ENCODE data around the gene TMTC2.
"Not testable (repeated sequence)": the region's sequence is repeated elsewhere in the genome, so short reads cannot be mapped to it uniquely, and the experiment has no call there.

The TMTC2 gene

DNA sequence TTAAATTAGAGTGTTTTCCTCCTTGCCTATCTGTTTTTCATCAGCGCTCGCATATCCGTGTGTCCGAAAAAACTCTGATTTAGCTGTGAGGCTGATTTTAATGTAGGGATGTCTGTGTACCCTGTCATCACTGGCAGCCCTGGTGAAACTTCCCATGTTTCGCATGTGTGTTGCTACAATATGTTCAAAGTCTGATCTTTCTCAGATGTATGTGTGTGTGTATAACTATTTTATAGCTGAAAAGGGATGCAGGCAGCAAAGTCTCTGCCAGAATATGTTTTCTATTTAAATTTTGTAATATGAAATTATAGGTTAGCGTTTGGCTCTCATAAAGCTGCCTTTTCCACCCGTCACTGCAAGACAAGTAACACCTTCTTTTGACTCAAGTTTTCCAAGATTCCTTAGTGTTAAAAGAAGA lies 154.8 kb downstream of the TMTC2 start:
- DNase-seq (ENCODE audit: low read depth), result no peak

- DNase-seq (ENCODE audit: low read depth), result no peak
Measured at GRCh38 chr12:82842480-82842879, 155.8 kb downstream of the TMTC2 start.

- not testable (repeated sequence) for DNase-seq (ENCODE audit: low read depth)
Measured at GRCh38 chr12:82845076-82845475, 158.4 kb downstream of the TMTC2 start.

GRCh38 chr12:82848845-82849244 lies 162.1 kb downstream of the TMTC2 start:
- no peak for DNase-seq (ENCODE audit: low read depth)

DNA sequence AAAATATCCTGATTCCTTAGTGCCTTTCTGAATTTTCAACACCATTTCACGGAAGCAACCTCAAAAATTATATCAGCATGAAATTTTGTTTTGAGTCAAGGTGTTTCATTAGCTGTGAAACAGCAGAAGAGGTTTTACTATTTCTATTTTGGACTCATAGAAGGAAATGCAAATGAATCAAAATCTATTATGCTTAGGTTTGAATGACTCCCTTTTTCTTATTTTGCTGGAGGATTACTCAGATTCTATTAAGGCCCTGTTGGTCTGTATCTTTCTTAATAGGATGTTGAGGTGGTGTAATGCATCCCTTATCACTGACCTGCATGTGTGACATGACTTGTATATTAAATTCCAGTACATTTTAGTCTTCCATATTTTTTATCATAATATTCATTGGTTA lies 165.8 kb downstream of the TMTC2 start:
- DNase-seq (ENCODE audit: low read depth), result no peak

DNA sequence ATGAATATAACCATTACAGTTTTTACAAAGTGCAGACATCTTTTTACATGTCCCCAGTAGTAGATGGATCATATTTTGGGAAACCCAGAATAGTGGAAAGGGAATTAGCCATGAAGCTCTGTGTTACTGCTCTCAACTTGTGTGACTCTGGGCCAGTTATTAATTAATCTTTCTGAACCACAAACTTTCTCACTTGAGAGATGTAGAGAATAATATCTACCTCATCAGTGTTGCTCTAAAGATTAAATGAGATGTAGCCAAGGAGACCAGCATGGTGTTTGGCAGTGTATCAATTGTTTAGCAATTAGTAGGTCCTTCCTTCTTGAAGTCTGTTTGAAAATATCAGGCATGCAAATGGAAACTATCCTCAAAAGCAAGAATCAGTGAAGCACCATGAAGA lies 169.2 kb downstream of the TMTC2 start:
- DNase-seq (ENCODE audit: low read depth), result no peak

GRCh38 chr12:82857276-82857675 lies 170.6 kb downstream of the TMTC2 start:
- no peak for DNase-seq (ENCODE audit: low read depth)

DNA sequence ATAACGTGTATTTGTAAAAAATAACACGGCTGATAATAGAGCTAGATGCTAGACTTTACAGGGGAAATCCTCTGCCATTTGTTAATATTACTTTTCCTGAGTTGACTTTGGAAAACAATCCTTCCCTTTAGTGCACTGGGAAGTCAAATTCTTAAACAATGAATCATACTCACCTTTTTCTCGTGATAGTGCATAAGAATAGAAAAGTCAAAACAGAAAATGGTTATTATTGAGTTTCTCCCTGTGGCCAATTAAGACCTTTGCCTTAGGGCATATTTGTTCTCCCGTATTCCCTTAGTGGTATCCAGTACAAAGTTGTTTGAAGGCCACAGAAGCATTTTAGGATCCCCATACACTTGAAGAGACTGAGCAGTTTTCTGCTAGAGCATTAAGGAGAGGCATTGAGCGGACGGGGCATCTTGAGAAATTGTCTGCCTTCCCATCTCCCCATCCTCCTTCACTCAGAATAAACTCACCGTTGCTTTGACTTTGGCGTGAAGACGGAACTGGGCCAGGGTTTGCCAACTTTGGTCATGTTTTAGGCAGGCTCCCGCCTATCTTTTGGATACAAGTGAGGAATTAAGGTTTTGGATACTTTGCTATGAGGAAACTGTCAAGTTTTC lies 171.3 kb downstream of the TMTC2 start:
- no peak for DNase-seq (ENCODE audit: low read depth)

- DNase-seq (ENCODE audit: low read depth), result no peak
Measured at GRCh38 chr12:82858534-82858917, 171.8 kb downstream of the TMTC2 start.

DNA sequence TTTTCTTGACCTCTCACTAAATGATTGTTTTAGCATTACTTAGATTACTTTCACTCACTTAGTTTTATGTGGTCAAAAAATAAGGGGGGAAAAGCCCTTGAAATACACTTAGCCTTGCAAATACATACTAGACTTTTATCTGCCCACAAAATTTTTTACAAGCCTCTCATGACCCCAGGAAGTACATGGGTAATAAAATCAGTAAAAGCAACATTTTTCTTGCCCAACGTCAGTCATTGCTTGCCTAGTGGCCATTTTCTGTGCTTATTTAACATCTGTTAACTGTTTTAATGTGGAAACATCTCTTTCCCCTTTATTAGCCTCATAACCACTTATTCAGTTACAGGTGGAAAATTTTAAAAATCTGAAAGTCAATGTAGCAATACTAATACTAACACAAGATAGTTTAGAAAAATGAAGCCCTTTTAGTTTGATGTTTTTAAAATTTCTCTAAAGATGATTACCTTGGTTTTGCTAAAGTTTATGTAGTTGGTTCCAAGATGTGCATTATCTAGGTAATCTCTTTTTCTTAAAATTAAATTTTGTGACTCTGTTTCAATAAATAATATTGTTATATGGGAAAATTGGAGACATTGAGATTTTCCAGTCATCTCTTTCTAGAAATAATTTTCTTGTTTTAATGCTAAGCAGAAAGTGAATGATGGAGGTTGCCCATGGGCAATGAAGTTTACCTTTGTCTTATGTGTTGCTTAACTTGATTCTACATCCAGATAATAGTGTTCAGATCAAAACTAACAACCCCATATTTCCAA lies 175.5 kb downstream of the TMTC2 start:
- DNase-seq (ENCODE audit: low read depth), result peak; percentile 63

- no peak for DNase-seq (ENCODE audit: low read depth)
Measured at GRCh38 chr12:82862876-82863649, 176.4 kb downstream of the TMTC2 start.

DNA sequence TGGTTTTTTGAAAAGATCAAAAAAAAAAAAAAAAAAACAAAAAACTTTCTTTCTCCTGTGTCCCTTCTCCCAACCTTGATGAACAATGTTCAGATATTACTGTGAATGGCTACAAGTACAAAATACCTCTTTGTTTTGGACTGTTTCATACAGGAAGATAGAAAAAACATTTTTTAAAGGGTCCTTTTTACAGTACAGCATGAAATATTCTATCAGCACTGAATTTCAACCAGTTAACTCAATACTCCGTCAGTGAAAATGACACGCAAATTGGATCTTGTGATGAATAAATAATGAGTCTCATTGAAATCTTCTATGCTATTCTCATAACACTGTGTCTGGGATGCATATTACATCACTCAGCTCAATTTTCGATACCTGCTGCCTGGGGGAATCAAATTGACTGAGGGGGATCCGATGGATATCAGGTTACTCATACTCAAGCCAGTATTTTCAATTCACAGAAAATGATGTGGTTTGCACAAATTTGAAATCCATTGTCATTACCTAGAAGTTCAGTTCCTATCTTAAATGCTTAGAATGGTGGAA lies 179.6 kb downstream of the TMTC2 start:
- DNase-seq (ENCODE audit: low read depth), result no peak

DNA sequence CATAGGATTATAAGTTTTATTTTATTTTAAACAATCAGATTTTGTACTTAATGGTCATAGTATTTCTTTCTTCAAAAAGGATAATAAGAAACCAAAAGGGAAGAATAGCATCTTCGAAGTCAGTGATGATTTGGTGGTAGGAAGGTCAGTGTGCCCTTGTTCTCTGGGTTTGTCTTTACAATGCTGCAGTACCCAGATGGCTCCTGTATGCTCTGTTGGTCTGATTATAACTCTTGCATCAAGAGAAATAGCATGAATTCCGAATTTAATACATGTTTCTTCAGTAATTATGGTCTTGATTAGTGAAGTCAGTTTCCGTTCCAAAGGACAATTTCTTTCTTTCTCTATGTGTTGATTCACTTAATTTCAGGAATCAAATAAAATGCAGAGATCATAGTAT lies 180.2 kb downstream of the TMTC2 start:
- no peak for DNase-seq (ENCODE audit: low read depth)

GRCh38 chr12:82867762-82868500 lies 181.2 kb downstream of the TMTC2 start:
- no peak for DNase-seq (ENCODE audit: low read depth)

DNA sequence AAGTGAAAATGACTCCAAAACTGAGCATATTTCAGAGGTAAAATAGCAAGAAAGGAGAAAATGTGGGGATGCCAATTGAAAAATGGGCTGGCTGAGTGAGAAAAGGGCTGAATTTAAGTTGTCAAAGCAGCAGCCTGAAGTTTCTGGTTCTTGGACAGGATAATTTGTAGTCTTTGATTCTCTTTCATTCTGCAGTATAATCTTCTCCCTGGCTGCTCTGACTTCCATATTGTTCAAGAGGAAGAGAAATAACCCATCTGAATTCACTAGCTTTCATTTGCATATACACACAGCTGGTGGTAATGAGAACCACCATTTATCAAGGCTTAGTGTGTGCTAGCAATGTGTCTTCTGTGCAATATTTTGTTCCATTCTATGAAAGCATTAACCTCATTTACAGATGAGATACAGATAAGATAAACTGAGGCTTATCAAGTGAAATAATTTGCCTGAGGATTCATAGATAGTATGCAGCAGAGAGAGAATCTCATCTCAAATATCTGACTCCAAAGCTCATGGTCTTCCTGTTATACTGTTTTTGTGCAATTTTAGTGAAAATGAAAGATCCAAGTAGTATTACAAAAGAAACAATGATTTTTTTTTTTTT lies 184.2 kb downstream of the TMTC2 start:
- DNase-seq (ENCODE audit: low read depth), result no peak

DNA sequence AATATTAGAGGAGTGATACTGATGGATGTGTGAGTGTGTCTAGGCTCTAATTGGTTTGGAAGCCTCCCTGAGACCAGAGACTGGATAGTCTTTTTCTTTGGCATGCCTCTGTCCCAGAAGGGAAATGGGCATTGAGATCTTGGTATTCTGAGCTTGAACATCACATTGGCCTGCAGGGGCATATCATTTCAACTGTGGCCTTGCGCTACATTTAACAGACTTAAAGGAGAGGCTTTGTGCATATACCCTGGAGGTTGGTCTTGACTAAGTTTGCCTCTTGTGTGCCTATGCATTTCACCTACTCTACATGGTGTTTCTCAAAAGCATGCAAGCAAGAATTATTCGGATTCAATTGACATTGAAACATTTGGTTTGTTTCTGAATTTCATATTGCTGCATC lies 185.4 kb downstream of the TMTC2 start:
- no peak for DNase-seq (ENCODE audit: low read depth)

DNA sequence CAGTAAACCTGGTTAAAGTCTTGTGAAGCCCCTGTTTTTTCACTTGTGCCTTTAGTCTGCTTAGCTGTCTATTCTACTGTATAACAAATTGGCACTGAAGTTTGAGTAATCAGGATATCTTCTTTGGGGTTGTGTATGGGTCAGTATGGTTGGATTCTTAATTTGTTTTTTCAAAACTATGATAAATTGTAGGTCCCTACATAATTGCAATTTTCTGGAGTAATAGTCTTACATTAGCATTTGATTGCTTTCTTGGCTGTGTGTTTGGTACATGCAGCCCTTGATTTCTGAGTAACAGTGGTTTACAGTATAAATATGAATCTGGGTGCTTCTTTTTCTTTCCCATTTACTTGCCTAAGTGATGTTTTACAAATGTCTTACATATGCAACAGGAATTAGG lies 186.6 kb downstream of the TMTC2 start:
- no peak for DNase-seq (ENCODE audit: low read depth)

GRCh38 chr12:82873951-82874350 lies 187.2 kb downstream of the TMTC2 start:
- peak; percentile 15 for DNase-seq (ENCODE audit: low read depth)

GRCh38 chr12:82874945-82875344 lies 188.2 kb downstream of the TMTC2 start:
- peak; percentile 85 for DNase-seq (ENCODE audit: low read depth)

GRCh38 chr12:82876075-82876474 lies 189.4 kb downstream of the TMTC2 start:
- no peak for DNase-seq (ENCODE audit: low read depth)

DNA sequence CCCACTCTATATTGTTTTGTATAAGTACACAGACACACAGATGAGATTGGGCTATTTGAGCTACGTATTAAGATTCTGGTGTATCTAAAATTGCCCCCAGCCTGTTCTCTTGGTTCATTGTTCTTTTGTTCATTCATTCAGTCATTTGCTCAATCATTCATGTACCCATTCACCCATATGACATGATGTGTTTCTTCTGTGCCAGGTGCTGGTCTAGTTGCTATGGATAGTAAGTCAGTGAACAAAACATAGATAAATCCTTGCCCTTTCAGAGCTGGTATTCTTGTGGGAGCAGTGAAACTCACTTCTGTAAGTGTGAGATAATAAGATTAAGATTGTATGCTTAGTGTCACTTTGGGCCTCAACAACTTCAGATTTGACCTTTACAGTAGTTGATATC lies 191.3 kb downstream of the TMTC2 start:
- no peak for DNase-seq (ENCODE audit: low read depth)

DNA sequence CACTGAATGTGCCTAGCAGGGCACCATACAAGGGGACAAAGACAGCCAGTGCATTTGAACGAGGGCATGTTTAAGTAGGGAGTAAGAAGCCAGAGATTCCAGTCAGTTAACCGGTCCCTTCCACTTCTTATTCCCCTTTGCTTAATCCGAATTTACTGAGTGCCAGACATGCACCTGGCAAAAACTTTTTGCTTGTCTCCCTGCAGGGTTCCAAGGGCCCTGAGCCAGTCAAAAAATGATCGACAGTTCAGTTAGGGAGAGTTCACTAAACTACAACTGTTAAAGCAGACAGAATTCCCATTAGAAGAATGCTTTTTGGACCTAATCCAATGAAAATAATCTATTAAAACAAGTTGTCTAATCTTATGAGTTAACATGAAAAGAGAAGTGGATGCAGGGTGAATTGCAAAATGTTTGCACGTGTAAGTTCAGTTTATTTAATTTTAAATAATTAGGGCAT lies 193.8 kb downstream of the TMTC2 start:
- no peak for DNase-seq (ENCODE audit: low read depth)
